Activated CD8-positive, alpha-beta T cell treated with anti-CD3 and anti-CD28 coated beads, Interleukin-2, amount 10 ng/mL, durations not matched to agents 7 days and 5 days (primary cell): ENCODE data around the gene PRICKLE2. TPM values are rescaled to one million over a fixed set of nuclear protein-coding genes. Genes with fewer than 3 reads are reported as not detected.

Experiments used
- ATAC-seq: fragments of 150-1000 bp; cut with Tn5 transposase; one replicate; pipeline ENCODE4 v1.10.0; 2021; ENCODE audit warnings: moderate library complexity
- CTCF ChIA-PET: fragments of 350-600 bp; sonication (Branson Sonifier 250); formaldehyde crosslinking; loops from one replicate; lab custom pipeline; 2021; ENCODE audit warnings: antibody characterized with exemption; lab: Charles Lee
- POLR2A ChIA-PET: fragments of 350-600 bp; sonication (Branson Sonifier 250); formaldehyde crosslinking; loops from one replicate; lab custom pipeline; 2021; ENCODE audit warnings: antibody characterized with exemption; lab: Charles Lee
- DNase-seq: peaks from one replicate; pipeline ENCODE4 v3.0.0-alpha.2; 2020
- H3K27ac Mint-ChIP-seq: one replicate; pipeline ENCODE4 v1.8.0; 2021; ENCODE audit warnings: mild to moderate bottlenecking, mixed read lengths
- H3K27me3 Mint-ChIP-seq: one replicate; pipeline ENCODE4 v1.8.0; 2021; ENCODE audit warnings: low read depth, mixed read lengths
- H3K36me3 Mint-ChIP-seq: one replicate; pipeline ENCODE4 v1.8.0; 2021; ENCODE audit warnings: low read depth, mixed read lengths
- H3K4me1 Mint-ChIP-seq: one replicate; pipeline ENCODE4 v1.8.0; 2021; ENCODE audit warnings: low read depth, mixed read lengths
- H3K4me3 Mint-ChIP-seq: one replicate; pipeline ENCODE4 v1.8.0; 2021; ENCODE audit warnings: mild to moderate bottlenecking, mixed read lengths
- H3K9me3 Mint-ChIP-seq: one replicate; pipeline ENCODE4 v1.8.0; 2022; ENCODE audit warnings: mixed read lengths; ENCODE audit not compliant: insufficient read depth
- total RNA-seq, 2 experiments: library from RNA; stranded (reverse); gene quantifications; one replicate each; pipeline ENCODE4 v1.2.3, GENCODE V29; 2021

PRICKLE2 gene
- total RNA-seq, 2 experiments from 2014 or later: not detected

DNA sequence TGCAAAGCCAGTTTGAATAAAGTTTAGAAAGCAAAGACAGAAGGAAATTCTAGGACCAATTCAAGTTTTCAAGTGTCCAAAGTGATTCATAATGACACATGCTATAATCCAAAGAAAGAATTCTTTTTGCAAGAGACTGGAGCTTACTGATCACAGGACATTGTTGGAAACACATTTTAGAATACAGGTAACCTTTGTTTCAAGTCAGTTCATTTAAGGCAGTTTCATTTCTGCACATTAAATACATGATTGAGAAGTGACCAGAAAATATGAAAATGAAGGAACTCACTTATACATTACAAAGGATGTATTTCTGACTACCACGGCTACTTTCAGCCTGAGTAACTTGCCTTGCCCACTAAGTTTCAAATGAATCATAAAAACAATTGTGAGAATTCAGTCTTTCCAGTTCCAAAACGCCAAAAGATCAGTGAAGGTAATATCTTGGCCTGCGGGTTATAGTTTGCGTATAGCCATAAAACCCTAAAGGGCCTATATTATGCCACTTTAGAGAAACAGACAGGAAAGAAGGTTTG lies 48.7 kb downstream of the PRICKLE2 start:
- no peaks in the 10 kb centered on the region for H3K36me3 Mint-ChIP-seq
- no peak for ATAC-seq
- ChIA-PET CTCF (no interaction called here), POLR2A (no interaction called here)
- no peaks in the 10 kb centered on the region for H3K27me3 Mint-ChIP-seq
- no peak overlapping the region for H3K27ac Mint-ChIP-seq
- H3K9me3 Mint-ChIP-seq: no peaks in the 10 kb centered on the region
- H3K4me1 Mint-ChIP-seq: no peaks in the 10 kb centered on the region
- no peak for DNase-seq
- no peak overlapping the region for H3K4me3 Mint-ChIP-seq

GRCh38 chr3:64174328-64174727 lies 50.9 kb downstream of the PRICKLE2 start:
- Mint-ChIP-seq H3K4me1 (no peaks in the 10 kb centered on the region), H3K27me3 (no peaks in the 10 kb centered on the region), H3K27ac (no peak overlapping the region), H3K9me3 (no peaks in the 10 kb centered on the region), H3K4me3 (no peak overlapping the region), H3K36me3 (no peaks in the 10 kb centered on the region)
- CTCF ChIA-PET: no interaction called here
- POLR2A ChIA-PET: no interaction called here
- ATAC-seq (no peak), DNase-seq (no peak)

- no peak for DNase-seq
- no peak for ATAC-seq
- ChIA-PET CTCF (no interaction called here), POLR2A (no interaction called here)
- Mint-ChIP-seq H3K36me3 (no peaks in the 10 kb centered on the region), H3K27me3 (no peaks in the 10 kb centered on the region), H3K4me3 (no peak overlapping the region), H3K27ac (no peak overlapping the region), H3K9me3 (no peaks in the 10 kb centered on the region), H3K4me1 (no peaks in the 10 kb centered on the region)
Measured at GRCh38 chr3:64173563-64173962, 51.7 kb downstream of the PRICKLE2 start.

- POLR2A ChIA-PET: no interaction called here
- DNase-seq: no peak
- no peak for ATAC-seq
- no peak overlapping the region for H3K4me3 Mint-ChIP-seq
- no peaks in the 10 kb centered on the region for H3K27me3 Mint-ChIP-seq
- H3K36me3 Mint-ChIP-seq: no peaks in the 10 kb centered on the region
- H3K9me3 Mint-ChIP-seq: no peaks in the 10 kb centered on the region
- H3K4me1 Mint-ChIP-seq: no peaks in the 10 kb centered on the region
- CTCF ChIA-PET: no interaction called here
- H3K27ac Mint-ChIP-seq: no peak overlapping the region
Measured at GRCh38 chr3:64170270-64170669, 55.0 kb downstream of the PRICKLE2 start.

DNA sequence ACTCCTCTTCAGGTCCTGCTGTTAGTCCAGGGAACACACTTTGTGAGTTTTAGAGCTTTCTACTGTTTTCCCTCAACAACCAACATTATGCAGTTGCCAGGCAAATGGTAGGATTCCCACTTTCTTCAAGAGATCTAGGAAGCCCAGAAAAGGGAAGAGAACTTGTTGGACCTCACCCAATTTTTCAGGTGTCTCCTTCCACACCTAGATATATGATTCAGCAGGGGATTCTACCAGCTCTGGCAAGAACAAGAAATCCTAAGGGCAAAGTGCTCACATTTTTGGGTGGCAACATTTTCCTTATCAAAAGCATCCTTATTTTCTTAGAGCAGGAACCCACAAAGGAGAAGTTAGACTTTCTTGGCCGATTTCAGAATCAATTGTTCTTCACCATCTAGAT lies 57.4 kb downstream of the PRICKLE2 start:
- POLR2A ChIA-PET: no interaction called here

GRCh38 chr3:64167351-64167750 lies 57.9 kb downstream of the PRICKLE2 start:
- ATAC-seq (no peak), DNase-seq (no peak)
- Mint-ChIP-seq H3K27me3 (no peaks in the 10 kb centered on the region), H3K4me1 (no peaks in the 10 kb centered on the region), H3K27ac (no peak overlapping the region), H3K36me3 (no peaks in the 10 kb centered on the region), H3K9me3 (no peaks in the 10 kb centered on the region), H3K4me3 (no peak overlapping the region)
- CTCF ChIA-PET: no interaction called here
- POLR2A ChIA-PET: interaction anchor here (0.6 kb wide), 1 partner anchor 407 kb away, joined by 3 read pairs; no protein-coding TSS in a partner anchor

More for the DNA sequence above, 57.4 kb downstream of the PRICKLE2 start:
- no peak for ATAC-seq
- CTCF ChIA-PET: no interaction called here
- H3K36me3 Mint-ChIP-seq: no peaks in the 10 kb centered on the region
- no peak overlapping the region for H3K4me3 Mint-ChIP-seq
- no peaks in the 10 kb centered on the region for H3K27me3 Mint-ChIP-seq
- H3K9me3 Mint-ChIP-seq: no peaks in the 10 kb centered on the region
- DNase-seq: no peak
- H3K27ac Mint-ChIP-seq: no peak overlapping the region
- no peaks in the 10 kb centered on the region for H3K4me1 Mint-ChIP-seq

- no peak for ATAC-seq
- DNase-seq: no peak
- ChIA-PET POLR2A (no interaction called here), CTCF (no interaction called here)
- H3K27ac Mint-ChIP-seq: no peak overlapping the region
- no peaks in the 10 kb centered on the region for H3K4me1 Mint-ChIP-seq
- H3K36me3 Mint-ChIP-seq: no peaks in the 10 kb centered on the region
- no peaks in the 10 kb centered on the region for H3K27me3 Mint-ChIP-seq
- no peak overlapping the region for H3K4me3 Mint-ChIP-seq
- no peaks in the 10 kb centered on the region for H3K9me3 Mint-ChIP-seq
Measured at GRCh38 chr3:64166584-64167162, 58.6 kb downstream of the PRICKLE2 start.

GRCh38 chr3:64164349-64164748 lies 60.9 kb downstream of the PRICKLE2 start:
- no peaks in the 10 kb centered on the region for H3K9me3 Mint-ChIP-seq
- POLR2A ChIA-PET: no interaction called here
- no peaks in the 10 kb centered on the region for H3K27me3 Mint-ChIP-seq
- H3K4me3 Mint-ChIP-seq: no peak overlapping the region
- H3K36me3 Mint-ChIP-seq: no peaks in the 10 kb centered on the region
- no peaks in the 10 kb centered on the region for H3K4me1 Mint-ChIP-seq
- CTCF ChIA-PET: no interaction called here
- no peak overlapping the region for H3K27ac Mint-ChIP-seq
- DNase-seq (no peak), ATAC-seq (no peak)

DNA sequence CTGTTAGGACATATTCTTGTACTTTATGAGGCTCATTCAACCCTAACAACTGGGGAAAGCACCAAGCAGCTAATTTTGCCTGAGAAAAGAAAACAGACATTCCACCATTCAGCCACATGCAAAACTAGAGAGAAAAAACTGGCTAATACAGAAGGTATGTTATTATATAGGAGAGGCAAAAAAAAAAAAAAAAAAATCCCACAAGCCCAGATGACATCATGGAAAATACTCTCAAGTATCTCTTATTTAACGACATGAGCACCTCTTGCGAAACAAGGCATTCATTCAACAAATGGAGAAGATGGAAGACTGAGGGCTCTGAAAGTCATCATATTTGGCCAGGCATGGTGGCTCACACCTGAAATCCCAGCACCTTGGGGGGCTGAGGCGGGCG lies 61.5 kb downstream of the PRICKLE2 start:
- DNase-seq (no peak), ATAC-seq (no peak)
- H3K27ac Mint-ChIP-seq: no peak overlapping the region
- H3K27me3 Mint-ChIP-seq: no peaks in the 10 kb centered on the region
- H3K4me1 Mint-ChIP-seq: no peaks in the 10 kb centered on the region
- CTCF ChIA-PET: no interaction called here
- H3K9me3 Mint-ChIP-seq: no peaks in the 10 kb centered on the region
- H3K4me3 Mint-ChIP-seq: no peak overlapping the region
- H3K36me3 Mint-ChIP-seq: no peaks in the 10 kb centered on the region
- POLR2A ChIA-PET: no interaction called here

DNA sequence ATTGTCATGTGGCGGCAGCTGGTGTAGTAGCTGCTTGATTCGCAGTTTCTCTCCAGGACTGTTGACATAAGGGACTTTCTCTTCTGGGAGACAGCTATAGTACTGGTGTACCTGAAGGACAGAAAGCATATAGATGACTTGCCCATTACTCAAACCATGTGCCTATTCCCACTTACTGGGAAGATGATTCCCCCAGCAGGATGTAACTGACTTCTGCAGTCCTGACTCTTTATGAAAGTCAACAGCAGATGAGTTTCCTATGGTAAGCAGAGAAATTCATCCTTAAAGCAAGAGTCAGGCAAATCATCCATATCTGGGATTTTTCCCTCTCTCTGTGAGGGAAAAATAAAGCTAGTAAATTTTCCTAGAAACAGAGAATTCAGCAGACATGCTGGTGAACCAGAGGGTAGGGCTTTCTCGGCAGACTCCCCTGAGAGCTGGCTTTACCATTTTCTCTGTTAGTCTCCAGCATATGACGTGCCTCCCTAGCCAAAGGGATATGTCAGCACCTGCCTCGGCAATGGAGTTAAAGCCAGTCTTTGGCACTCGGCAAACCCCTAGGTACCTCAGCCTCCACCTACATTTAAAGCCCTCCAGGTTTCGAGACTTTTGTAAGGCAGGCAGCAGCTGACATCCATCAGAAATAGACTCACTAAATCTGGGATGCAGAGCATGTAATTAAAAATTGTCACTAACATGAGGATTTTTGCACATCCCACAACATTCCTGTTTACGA lies 62.1 kb downstream of the PRICKLE2 start:
- ATAC-seq: no peak
- Mint-ChIP-seq H3K9me3 (no peaks in the 10 kb centered on the region), H3K36me3 (no peaks in the 10 kb centered on the region), H3K4me1 (no peaks in the 10 kb centered on the region), H3K27ac (no peak overlapping the region), H3K27me3 (no peaks in the 10 kb centered on the region), H3K4me3 (no peak overlapping the region)
- DNase-seq: no peak
- ChIA-PET CTCF (no interaction called here), POLR2A (no interaction called here)

- Mint-ChIP-seq H3K4me3 (no peak overlapping the region), H3K9me3 (no peaks in the 10 kb centered on the region)
Measured at GRCh38 chr3:64161481-64161952, 63.7 kb downstream of the PRICKLE2 start.

DNA sequence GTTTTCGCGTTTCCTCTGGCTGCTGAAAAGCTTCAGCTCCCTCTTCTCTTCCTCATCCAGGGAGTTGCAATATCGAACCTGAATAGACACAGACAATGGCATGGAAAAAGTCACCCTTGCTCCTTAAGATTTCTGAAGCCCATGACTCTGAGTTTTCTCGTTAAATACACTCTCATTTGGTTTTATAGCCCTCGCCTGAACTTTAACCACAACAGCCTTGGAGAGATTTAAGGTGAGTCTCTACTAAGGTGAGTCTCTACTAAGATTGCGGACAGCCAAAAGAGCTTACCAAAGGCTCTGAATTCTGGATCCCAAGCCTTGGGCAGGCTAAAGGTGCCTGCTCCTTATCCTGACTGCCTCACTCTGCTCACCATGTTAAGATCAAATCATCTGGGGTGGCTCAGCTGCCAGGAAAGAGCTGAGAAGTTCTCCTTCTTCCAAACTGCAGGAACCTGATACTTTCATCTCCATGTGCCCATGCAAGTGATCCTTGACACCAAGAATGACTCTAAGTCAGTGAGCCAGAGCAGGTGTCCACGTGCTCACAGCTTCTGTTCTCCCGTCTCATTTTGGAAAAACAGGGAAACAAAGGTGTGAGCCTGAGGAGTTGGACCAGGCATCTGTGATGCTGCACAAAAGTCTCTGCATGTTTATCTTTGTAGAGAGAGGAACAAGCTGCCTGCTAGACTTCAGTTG lies 65.1 kb downstream of the PRICKLE2 start:
- no peak for ATAC-seq
- CTCF ChIA-PET: no interaction called here
- H3K36me3 Mint-ChIP-seq: no peaks in the 10 kb centered on the region
- H3K27me3 Mint-ChIP-seq: no peaks in the 10 kb centered on the region
- no peak for DNase-seq
- H3K4me3 Mint-ChIP-seq: no peak overlapping the region
- H3K4me1 Mint-ChIP-seq: no peaks in the 10 kb centered on the region
- H3K27ac Mint-ChIP-seq: no peak overlapping the region
- POLR2A ChIA-PET: no interaction called here
- H3K9me3 Mint-ChIP-seq: no peaks in the 10 kb centered on the region

More at GRCh38 chr3:64161481-64161952, 63.7 kb downstream of the PRICKLE2 start:
- no peak overlapping the region for H3K27ac Mint-ChIP-seq
- ChIA-PET POLR2A (no interaction called here), CTCF (interaction anchor here (0.7 kb wide), 1 partner anchor 353 kb away, joined by 3 read pairs; no protein-coding TSS in a partner anchor)
- H3K27me3 Mint-ChIP-seq: no peaks in the 10 kb centered on the region
- no peak for ATAC-seq
- H3K4me1 Mint-ChIP-seq: no peaks in the 10 kb centered on the region
- no peak for DNase-seq
- no peaks in the 10 kb centered on the region for H3K36me3 Mint-ChIP-seq
